Measurements from ENCODE around the gene TERC. TPM values are rescaled to one million over a fixed set of nuclear protein-coding genes. Genes with fewer than 3 reads are reported as not detected.

Gene TERC
- total and polyA plus RNA-seq, 10 of the 15 experiments (the other 5 are each of a cell fraction or from before 2014, with no cell fraction given) = 0.43 to 125 (median 6.2) TPM; not detected in 4

- Histone ChIP-seq H3K4me1 (ENCODE audit: control insufficient read depth, insufficient read depth, low read length) (no peaks in the 10 kb centered on the region), H3K9ac (ENCODE audit: control insufficient read depth, insufficient read depth, low read length) (no peak overlapping the region), H3K4me3 (no peak overlapping the region), H3K27ac (ENCODE audit: control insufficient read depth, insufficient read depth) (no peak overlapping the region), H3K79me2 (ENCODE audit: control insufficient read depth, insufficient read depth, low read length) (no peaks in the 10 kb centered on the region), H3K4me2 (ENCODE audit: control insufficient read depth, insufficient read depth) (no peak overlapping the region), H3K9me3 (replicated peaks; ENCODE audit: control insufficient read depth, insufficient read depth, low read length) (no peaks in the 10 kb centered on the region), H3K27me3 (replicated peaks in 1 of 2; ENCODE audit: control insufficient read depth in 2 of 2, insufficient read depth in 2 of 2, low read length in 1 of 2) (no peaks in the 10 kb centered on the region), H3K36me3 (ENCODE audit: control insufficient read depth in 2 of 2, insufficient read depth in 2 of 2, low read length in 1 of 2) (peaks cover 0 to 9% of the 10 kb centered on the region in 2 experiments; a peak in 2 of 4 replicates), H2AFZ (ENCODE audit: control insufficient read depth, low read depth, low read length) (no peak overlapping the region), H4K20me1 (ENCODE audit: control insufficient read depth, insufficient read depth) (no peaks in the 10 kb centered on the region)
- no peak for TF ChIP-seq POU2F2 (IDR thresholded peaks at IDR 0.05; ENCODE audit: borderline replicate concordance, low read depth, low read length)
- no peak for TF ChIP-seq STAT1 (conservative IDR thresholded peaks at IDR 0.05)
- TF ChIP-seq MTA2 (IDR thresholded peaks at IDR 0.05; ENCODE audit: low read depth) = no peak
- no peak for TF ChIP-seq ELK1 (IDR thresholded peaks at IDR 0.05; ENCODE audit: low read depth, low read length)
- TF ChIP-seq NFXL1 (IDR thresholded peaks at IDR 0.05; ENCODE audit: borderline replicate concordance) = no peak
- TF ChIP-seq, protein P1, sequence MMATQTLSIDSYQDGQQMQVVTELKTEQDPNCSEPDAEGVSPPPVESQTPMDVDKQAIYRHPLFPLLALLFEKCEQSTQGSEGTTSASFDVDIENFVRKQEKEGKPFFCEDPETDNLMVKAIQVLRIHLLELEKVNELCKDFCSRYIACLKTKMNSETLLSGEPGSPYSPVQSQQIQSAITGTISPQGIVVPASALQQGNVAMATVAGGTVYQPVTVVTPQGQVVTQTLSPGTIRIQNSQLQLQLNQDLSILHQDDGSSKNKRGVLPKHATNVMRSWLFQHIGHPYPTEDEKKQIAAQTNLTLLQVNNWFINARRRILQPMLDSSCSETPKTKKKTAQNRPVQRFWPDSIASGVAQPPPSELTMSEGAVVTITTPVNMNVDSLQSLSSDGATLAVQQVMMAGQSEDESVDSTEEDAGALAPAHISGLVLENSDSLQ (IDR thresholded peaks at IDR 0.05) = no peak
- TF ChIP-seq NR2F1 (conservative IDR thresholded peaks at IDR 0.05) = no peak
- no peak for TF ChIP-seq KDM1A (IDR thresholded peaks at IDR 0.05; ENCODE audit: borderline replicate concordance)
- TF ChIP-seq HCFC1 (IDR thresholded peaks at IDR 0.05; ENCODE audit: low read length) = no peak
- no peak for TF ChIP-seq SUPT20H (IDR thresholded peaks at IDR 0.05; ENCODE audit: borderline replicate concordance, control insufficient read depth, low read depth, low read length)
- no peak for TF ChIP-seq BMI1 (IDR thresholded peaks at IDR 0.05; ENCODE audit: borderline replicate concordance)
- no peak for TF ChIP-seq ATF7 (IDR thresholded peaks at IDR 0.05; ENCODE audit: low read depth)
- TF ChIP-seq MYB (IDR thresholded peaks at IDR 0.05; ENCODE audit: borderline replicate concordance, low read depth, low read length) = no peak
- no peak for TF ChIP-seq TARDBP (IDR thresholded peaks at IDR 0.05; ENCODE audit: borderline replicate concordance)
- TF ChIP-seq, protein P2, sequence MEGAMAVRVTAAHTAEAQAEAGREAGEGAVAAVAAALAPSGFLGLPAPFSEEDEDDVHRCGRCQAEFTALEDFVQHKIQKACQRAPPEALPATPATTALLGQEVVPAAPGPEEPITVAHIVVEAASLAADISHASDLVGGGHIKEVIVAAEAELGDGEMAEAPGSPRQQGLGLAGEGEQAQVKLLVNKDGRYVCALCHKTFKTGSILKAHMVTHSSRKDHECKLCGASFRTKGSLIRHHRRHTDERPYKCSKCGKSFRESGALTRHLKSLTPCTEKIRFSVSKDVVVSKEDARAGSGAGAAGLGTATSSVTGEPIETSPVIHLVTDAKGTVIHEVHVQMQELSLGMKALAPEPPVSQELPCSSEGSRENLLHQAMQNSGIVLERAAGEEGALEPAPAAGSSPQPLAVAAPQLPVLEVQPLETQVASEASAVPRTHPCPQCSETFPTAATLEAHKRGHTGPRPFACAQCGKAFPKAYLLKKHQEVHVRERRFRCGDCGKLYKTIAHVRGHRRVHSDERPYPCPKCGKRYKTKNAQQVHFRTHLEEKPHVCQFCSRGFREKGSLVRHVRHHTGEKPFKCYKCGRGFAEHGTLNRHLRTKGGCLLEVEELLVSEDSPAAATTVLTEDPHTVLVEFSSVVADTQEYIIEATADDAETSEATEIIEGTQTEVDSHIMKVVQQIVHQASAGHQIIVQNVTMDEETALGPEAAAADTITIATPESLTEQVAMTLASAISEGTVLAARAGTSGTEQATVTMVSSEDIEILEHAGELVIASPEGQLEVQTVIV (IDR thresholded peaks at IDR 0.05; ENCODE audit: borderline replicate concordance, partially characterized antibody) = no peak
- TF ChIP-seq CHD2 (IDR thresholded peaks at IDR 0.05; ENCODE audit: borderline replicate concordance, low read depth, low read length) = no peak
- TF ChIP-seq RAD21 (IDR thresholded peaks at IDR 0.05; ENCODE audit: insufficient read depth, low read depth, low read length) = no peak
- ChIA-PET RAD21 (ENCODE audit: unreplicated experiment) (no interaction called here), SMC1A (ENCODE audit: uncharacterized antibody, unreplicated experiment) (interaction anchor here (0.8 kb wide), 1 partner anchor 17 kb away, joined by 4 read pairs; no protein-coding TSS in a partner anchor), CTCF (no interaction called here), POLR2A (no interaction called here)
- DNase-seq (ENCODE audit: low read depth, low spot score) (no peak), ATAC-seq (no peak), FAIRE-seq (no peak)
- WGBS (ENCODE audit: insufficient coverage, insufficient replicate concordance, low lambda C conversion rate, missing lambda C conversion rate) = 94% methylated on average over 1 of the region's 1 CpG
- no TSS peak for BruUV-seq (replicated peaks)
- in situ Hi-C loops (cut with MboI) (no loop called here), intact Hi-C loops (cut with micrococcal nuclease; ENCODE audit: unreplicated experiment) (no loop called here)
Measured at GRCh38 chr3:169792359-169792758, 27.5 kb upstream of the TERC start.

All from GM12878 (cell line).